CD4-positive, alpha-beta T cell treated with Interleukin-6 at 100 ng/mL for 8 hours (primary cell): ENCODE data around the gene RGPD8.
"Not testable (repeated sequence)": the region's sequence is repeated elsewhere in the genome, so short reads cannot be mapped to it uniquely, and the experiment has no call there.

Experiments
- DNase-seq: peaks from one replicate; pipeline ENCODE4 v3.0.0-alpha.2; 2020; ENCODE audit warnings: mixed read lengths, low spot score

RGPD8 gene

DNA sequence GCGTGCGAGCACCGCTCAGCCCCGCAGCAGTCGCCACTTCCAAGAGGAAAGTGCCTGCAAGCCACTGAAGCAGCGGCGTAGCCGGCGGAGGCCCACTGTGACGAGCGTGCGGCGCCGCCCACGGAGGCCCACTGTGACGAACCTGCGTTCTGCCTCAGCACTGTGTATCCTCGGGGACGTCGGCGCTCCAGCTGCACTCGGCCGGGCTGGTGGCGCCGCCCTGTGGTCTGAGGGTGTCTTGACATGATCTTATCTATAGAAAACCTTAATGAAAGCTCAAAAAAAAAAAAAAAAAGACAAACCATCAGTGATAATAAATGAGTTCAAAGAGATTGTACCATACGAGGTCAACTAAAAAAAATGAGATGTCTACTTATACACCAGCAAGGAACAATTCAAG lies at the start of gene RGPD8:
Gene RGPD8, minus strand, starts transcription at position 166 of the 400 bp plus-strand sequence. CDS start 192 bp downstream, outside the sequence.
- DNase-seq = peak; percentile 91

- no peak for DNase-seq
These were observed 49.6 kb upstream of the RGPD8 start for GRCh38 chr2:112483042-112483473.

DNA sequence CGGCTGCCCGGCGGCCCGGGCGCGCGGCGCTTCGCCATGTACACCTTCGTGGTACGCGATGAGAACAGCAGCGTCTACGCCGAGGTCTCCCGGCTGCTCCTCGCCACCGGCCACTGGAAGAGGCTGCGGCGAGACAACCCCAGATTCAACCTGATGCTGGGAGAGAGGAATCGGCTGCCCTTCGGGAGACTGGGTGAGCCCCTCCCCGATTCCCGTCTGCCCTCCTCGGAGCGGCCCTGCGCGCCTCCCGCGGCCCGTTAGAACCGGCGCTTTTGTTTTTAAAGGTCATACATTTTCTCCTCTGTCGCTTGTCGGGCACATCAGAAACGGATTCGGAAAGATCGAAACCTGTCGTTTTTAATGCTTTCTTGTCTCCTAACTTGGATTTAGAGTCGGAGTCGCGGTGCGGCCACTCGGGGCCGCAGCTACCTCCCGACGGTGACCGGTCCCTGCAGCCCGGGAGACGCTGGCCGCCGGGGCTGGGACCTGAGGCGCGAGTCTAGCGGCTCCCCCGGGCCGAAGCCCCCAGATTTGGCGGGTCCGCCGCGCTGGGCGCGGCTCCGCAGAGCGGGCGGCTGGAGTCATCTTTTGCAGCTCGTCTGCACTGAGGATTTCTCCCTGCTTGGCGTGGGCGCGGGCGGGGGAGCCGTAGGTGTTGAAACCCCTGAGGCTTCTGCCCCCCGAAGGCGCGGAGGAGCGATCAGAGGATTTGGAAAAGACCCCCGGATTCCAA lies 49.0 kb upstream of the RGPD8 start:
- peak; percentile 7 for DNase-seq

- DNase-seq = peak; percentile 68
These were observed 48.2 kb upstream of the RGPD8 start, which contains the start of gene TTL for GRCh38 chr2:112481528-112482233. TTL (plus strand) TSS chr2:112482156; CDS start chr2:112482345, 189 bp downstream.

- DNase-seq = peak; percentile 77
These were observed 47.6 kb upstream of the RGPD8 start for GRCh38 chr2:112481050-112481527.

DNA sequence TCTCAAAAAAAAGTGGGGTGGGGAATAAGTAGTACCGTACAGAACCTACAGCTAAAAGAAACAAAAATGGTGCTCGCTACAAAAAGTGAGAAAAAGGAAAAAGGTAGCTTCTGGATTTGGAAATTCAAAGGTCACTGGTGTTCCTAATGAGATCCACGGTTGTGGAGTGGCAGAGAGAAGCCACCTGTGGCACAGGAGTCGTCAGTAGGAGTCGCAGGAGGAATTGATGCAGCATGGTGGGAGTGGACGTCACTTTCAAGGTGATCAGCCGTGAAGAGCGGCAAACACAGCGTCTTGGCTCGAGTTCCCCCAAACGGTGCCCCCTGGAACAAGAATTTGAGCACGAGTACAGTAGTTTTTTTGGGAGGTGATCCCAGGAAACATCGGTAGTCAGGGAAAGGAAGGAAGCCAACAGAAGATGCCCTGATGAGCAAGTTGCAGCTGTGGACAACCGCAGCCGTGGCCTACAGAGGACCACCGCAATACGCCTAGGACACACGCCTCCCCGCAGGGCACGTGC lies 47.1 kb upstream of the RGPD8 start:
- peak; percentile 13 for DNase-seq

GRCh38 chr2:112476434-112476833 lies 43.0 kb upstream of the RGPD8 start:
- no peak for DNase-seq

DNA sequence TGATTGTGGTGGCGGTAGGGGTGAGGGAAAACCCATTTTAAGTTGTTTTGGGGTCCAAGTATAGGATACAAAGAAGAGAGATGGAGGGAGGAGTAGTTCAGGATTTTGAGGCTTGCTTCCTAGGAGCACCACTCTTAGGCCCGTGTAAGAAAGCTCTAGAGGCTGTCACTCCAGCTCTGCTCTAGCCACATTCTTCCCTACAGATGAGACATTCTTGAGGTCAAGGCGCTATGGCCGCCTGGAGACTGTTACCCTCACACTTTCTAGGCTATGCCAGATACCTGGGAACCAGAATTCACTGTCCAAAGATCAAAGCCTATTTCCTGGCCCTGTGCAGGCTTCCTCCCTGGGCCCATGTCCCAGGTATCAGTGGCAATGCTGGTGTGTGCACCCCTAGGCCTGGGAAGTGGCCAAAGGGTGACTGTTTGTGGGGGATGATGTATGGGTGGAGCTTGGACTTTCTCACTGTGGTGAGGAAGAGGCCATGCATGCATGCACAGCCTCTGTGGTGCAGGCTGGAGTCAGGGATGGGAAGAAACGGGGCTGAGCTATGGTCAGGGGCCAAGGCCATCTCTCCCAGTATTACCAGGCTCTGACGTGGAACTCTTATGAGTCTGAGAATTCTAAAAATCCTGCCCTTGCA lies 41.5 kb upstream of the RGPD8 start:
- no peak for DNase-seq

GRCh38 chr2:112472547-112473263 lies 39.3 kb upstream of the RGPD8 start:
- DNase-seq = no peak

- no peak for DNase-seq
These were observed 31.9 kb upstream of the RGPD8 start for GRCh38 chr2:112465382-112465781.

DNA sequence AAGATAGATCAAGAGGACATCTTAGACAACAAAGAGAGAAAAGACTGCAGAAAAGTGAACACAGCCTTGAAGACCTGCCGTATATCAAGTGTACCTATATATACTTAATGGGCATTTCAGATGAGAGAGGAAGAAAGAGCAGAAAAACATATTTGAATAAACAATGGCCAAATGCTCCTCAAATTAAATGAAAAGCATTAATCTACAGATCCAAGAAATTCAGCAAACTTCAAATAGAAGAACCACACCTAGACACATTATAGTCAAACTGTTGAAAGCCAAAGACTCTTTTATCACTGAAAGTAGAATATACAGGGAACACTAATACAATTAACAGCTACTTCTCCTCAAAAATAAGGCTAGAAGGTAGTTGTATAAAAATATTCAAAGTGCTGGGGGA lies 29.8 kb upstream of the RGPD8 start:
- DNase-seq = no peak

- DNase-seq = no peak
These were observed 28.7 kb upstream of the RGPD8 start for GRCh38 chr2:112462178-112462577.

DNA sequence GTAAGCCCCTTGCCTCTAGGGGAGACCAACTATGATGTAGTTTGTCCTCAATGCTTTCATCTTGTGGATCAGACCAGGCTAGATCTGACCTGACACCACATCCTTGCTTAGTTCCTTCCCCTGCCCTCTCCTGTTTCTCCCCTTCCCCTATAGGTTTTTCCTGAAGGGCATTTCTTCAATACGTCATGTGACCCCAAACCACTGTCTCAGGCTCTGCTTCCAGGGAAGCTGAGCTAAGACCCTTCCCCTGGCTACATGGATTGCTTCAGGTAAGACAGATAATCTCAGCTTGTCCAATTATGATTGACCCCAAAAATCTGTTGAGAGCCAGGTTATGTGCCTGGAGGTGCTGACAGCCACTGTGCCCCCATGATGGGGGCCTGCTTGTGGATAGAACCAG lies 25.9 kb upstream of the RGPD8 start:
- DNase-seq = no peak

- DNase-seq = no peak
These were observed 21.1 kb upstream of the RGPD8 start for GRCh38 chr2:112454586-112454985.

DNA sequence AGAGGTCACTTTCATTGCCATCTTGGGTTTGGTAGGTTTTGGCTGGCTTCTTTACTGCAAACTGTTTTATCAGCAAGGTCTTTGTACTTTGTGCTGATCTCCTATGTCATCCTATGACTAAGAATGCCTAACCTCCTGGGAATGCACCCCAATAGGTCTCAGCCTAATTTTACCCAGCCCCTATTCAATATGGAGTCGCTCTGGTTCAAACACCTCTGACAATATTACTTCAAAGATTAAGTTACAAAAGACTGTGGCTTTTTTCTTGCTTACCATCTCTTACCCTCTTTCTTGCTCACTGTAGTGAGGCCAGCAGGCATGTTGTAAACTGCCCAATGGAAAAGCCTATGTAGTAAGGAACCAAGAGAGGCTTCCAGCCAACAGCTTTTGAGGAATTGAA lies 17.9 kb upstream of the RGPD8 start:
- no peak for DNase-seq

DNA sequence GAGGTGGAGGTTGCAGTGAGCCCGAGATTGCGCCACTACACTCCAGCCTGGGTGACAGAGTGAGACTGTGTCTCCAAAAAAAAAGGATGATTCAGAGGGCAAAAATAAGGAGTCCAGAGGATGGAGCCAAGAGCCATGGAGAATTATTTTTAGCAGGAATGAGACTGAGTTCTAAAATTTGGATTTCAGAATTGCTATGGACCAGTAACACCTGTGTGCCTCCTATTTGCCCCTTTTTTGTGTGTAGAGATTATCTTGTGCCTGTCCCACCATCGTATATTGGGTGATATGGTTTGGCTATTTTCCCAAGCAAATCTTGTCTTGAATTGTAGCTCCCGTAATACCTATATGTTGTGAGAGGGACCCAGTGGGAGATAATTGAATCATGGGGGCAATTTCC lies 16.4 kb upstream of the RGPD8 start:
- DNase-seq = no peak

DNA sequence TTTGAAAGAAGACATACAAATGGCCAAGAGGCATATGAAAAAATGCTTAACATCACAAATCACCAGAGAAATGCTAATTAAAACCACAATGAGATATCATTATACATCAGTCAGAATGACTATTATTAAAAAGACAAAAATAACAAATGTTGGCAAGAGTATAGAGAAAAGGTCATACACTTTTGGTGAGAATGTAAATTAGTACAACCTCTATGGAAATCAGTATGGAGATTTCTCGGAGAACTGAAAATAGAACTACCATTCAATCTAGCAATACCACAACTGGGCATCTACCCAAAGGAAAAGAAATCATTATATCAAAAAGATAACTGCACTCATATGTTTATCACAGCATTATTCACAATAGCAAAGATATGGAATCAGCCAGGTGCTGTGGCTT lies 10.8 kb upstream of the RGPD8 start:
- not testable (repeated sequence) for DNase-seq

DNA sequence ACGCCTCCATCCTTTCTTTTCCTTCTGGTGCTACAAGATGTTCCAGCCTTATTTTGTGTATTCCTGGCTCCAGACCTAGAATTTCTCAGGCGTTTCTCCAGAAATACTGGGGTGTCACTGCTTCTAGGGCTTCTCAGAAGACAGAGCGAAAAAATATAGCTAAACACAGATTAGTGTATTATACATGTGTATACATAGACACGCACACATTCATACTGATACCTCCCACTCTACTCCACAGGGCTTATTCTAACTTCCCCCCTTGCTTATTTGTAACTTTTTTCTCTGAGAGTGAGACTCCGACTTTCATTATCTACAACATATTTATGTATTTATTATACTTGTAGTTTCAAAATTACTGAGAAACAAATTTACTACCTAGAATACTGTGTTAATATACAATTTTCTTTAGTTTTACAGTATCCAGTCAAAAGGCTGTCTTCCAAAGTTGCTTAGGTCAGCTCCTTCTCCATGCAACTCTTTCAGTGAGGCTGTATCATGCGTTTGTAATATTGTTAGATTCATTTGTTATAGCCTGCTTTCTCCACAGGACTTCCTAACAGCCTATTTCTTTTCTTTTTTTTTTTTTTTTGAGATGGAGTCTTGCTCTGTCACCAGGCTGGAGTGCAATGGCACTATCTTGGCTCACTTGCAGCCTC lies 5.3 kb upstream of the RGPD8 start:
- not testable (repeated sequence) for DNase-seq

GRCh38 chr2:112437405-112437831 lies 4.0 kb upstream of the RGPD8 start:
- not testable (repeated sequence) for DNase-seq

GRCh38 chr2:112436993-112437392 lies 3.5 kb upstream of the RGPD8 start:
- DNase-seq = not testable (repeated sequence)
